ENCODE measurements around the gene ASS1.

GRCh38 chr9:130541533-130541932, 96.8 kb downstream of the ASS1 start:
- TF ChIP-seq CTCF (IDR thresholded peaks at IDR 0.05) (no peak), POLR2AphosphoS5 (IDR thresholded peaks at IDR 0.05) (no peak)
